ENCODE measurements around the gene CYB561D1.

DNA sequence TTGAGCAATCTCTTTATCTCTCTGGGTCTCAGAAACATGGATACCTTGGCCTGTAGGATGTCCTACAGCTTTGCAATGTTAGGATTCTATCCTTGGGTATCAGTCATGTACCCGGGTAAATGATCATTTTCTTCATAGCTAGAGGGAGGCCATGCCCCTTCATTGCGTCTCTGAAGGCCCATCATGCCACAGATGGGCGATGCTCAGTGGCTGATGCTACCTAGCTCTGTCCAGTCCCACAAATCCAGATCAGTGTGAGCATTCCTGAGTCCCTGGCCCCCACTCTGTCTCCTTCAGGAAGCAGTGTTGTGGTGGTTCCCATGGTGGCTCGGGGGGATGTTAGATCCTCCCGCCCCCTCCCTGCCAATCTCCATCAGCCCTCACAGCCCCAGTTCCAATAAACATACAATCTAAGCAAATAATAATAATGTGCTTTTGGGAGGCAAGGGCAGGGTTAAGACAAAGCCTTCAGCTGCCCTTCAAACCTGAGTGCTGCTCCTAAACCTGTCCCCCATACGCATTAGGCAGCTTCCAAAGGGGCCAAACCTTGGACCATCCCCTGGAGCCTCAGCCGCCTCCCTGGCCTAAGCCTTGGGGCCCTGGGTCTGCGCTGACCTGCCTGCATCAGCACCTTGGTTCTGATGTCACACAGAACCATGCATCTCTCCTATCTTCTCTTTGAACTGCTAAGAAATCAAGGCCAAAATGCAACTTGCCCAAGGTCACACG lies 45.1 kb downstream of the CYB561D1 start:
- TF ChIP-seq, protein P1, sequence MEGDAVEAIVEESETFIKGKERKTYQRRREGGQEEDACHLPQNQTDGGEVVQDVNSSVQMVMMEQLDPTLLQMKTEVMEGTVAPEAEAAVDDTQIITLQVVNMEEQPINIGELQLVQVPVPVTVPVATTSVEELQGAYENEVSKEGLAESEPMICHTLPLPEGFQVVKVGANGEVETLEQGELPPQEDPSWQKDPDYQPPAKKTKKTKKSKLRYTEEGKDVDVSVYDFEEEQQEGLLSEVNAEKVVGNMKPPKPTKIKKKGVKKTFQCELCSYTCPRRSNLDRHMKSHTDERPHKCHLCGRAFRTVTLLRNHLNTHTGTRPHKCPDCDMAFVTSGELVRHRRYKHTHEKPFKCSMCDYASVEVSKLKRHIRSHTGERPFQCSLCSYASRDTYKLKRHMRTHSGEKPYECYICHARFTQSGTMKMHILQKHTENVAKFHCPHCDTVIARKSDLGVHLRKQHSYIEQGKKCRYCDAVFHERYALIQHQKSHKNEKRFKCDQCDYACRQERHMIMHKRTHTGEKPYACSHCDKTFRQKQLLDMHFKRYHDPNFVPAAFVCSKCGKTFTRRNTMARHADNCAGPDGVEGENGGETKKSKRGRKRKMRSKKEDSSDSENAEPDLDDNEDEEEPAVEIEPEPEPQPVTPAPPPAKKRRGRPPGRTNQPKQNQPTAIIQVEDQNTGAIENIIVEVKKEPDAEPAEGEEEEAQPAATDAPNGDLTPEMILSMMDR (IDR thresholded peaks at IDR 0.05) = no peak
- TF ChIP-seq POLR2A (IDR thresholded peaks at IDR 0.05) (no peak), POLR2AphosphoS5 (IDR thresholded peaks at IDR 0.05) (no peak)

Measured in breast epithelium (tissue), 3 donors.